ENCODE data around the gene AGMAT. TPM values are rescaled to one million over a fixed set of nuclear protein-coding genes. Genes with fewer than 3 reads are reported as not detected.

The AGMAT gene, protein sequence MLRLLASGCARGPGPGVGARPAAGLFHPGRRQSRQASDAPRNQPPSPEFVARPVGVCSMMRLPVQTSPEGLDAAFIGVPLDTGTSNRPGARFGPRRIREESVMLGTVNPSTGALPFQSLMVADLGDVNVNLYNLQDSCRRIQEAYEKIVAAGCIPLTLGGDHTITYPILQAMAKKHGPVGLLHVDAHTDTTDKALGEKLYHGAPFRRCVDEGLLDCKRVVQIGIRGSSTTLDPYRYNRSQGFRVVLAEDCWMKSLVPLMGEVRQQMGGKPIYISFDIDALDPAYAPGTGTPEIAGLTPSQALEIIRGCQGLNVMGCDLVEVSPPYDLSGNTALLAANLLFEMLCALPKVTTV
- not detected for total RNA-seq
- long read RNA-seq, partial matches to known transcripts = 0 of 1 reads
- long read RNA-seq, other reads (novel, unspliced or antisense) = 1 of 1 reads

DNA sequence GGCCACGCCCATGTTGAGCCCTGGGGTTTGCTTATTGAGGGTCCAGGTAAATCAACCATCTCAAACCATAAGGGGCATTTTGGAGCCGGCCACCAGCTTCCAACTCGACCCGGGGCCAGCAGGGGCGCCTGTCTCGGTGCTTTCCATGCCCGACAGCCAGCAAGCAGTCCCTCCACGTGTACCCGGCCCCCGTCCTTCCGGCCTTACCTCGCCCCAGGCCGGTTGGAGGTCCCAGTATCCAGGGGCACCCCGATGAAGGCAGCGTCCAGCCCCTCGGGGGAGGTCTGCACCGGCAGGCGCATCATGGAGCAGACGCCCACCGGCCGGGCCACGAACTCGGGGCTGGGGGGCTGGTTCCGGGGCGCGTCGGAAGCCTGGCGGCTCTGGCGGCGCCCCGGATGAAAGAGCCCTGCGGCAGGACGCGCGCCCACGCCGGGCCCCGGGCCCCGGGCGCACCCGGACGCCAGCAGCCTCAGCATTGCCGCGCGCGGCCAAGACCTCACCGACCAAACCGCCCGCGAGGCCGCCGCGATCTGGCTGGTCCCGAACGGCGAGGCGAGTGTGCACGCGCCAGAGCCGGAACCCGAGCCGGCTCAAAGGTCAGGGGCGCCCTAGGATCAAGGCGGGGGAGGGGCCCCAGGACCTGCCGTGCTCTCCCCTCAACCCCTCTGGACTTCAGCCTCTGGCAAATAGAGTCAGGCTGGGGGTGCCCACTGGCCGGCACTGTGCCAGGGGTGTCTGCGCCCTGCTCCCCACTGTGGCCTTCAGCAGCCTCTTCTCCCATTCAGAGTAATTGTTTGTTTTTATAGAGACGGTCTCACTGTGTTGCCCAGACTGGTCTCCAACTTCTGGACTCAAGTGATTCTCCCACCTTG is at the start of gene AGMAT:
AGMAT (minus strand) TSS at position 563 of the 875 bp plus-strand sequence; CDS start at position 479, 84 bp downstream.
- TF ChIP-seq, protein P1, sequence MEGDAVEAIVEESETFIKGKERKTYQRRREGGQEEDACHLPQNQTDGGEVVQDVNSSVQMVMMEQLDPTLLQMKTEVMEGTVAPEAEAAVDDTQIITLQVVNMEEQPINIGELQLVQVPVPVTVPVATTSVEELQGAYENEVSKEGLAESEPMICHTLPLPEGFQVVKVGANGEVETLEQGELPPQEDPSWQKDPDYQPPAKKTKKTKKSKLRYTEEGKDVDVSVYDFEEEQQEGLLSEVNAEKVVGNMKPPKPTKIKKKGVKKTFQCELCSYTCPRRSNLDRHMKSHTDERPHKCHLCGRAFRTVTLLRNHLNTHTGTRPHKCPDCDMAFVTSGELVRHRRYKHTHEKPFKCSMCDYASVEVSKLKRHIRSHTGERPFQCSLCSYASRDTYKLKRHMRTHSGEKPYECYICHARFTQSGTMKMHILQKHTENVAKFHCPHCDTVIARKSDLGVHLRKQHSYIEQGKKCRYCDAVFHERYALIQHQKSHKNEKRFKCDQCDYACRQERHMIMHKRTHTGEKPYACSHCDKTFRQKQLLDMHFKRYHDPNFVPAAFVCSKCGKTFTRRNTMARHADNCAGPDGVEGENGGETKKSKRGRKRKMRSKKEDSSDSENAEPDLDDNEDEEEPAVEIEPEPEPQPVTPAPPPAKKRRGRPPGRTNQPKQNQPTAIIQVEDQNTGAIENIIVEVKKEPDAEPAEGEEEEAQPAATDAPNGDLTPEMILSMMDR (IDR thresholded peaks at IDR 0.05) = peak; percentile 24
- Histone ChIP-seq H3K9me3 (no peaks in the 10 kb centered on the region), H3K36me3 (no peaks in the 10 kb centered on the region), H3K27me3 (peaks cover 10% of the 10 kb centered on the region), H3K4me3 (peak within 1 kb of the TSS; percentile 46), H3K27ac (no peak within 1 kb of the TSS), H3K4me1 (peaks cover 10% of the 10 kb centered on the region)
- ATAC-seq (peak; percentile 76), DNase-seq (peak; percentile 69)
- intact Hi-C loops (cut with DNase I) = no loop called here

GRCh38 chr1:15633756-15634420 is 49.0 kb upstream of the AGMAT start:
- H3K27ac ChIP-seq = no peak overlapping the region
- no peaks in the 10 kb centered on the region for H3K9me3 ChIP-seq
- peaks cover 97% of the 10 kb centered on the region for H3K36me3 ChIP-seq
- intact Hi-C loops (cut with DNase I) = no loop called here
- ATAC-seq (no peak), DNase-seq (no peak)
- H3K27me3 ChIP-seq = no peaks in the 10 kb centered on the region
- peaks cover 4% of the 10 kb centered on the region for H3K4me1 ChIP-seq
- TF ChIP-seq, protein P1 (IDR thresholded peaks at IDR 0.05) = no peak
- no peak overlapping the region for H3K4me3 ChIP-seq

DNA sequence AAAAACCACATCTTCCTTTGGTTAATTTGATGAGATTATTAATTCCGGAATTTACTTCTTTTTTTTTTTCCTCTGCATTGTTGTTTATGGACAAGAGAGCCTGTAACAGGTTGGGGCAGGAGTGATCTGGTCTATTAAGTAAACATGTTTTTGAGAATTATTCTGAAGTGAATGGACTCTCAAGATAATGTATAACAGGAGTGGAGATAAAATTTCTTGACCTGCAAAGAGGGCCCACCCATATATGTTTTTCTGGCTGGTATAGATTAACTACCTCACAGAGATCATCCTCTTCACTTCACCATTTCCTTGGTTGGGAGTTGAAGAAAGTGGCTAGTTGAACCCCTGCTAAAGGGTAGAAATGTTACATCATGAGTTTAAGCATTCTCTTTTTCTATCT is 43.2 kb upstream of the AGMAT start:
- H3K9me3 ChIP-seq = no peaks in the 10 kb centered on the region
- no peaks in the 10 kb centered on the region for H3K27me3 ChIP-seq
- TF ChIP-seq, protein P1 (IDR thresholded peaks at IDR 0.05) = no peak
- ATAC-seq = no peak
- intact Hi-C loops (cut with DNase I) = no loop called here
- H3K36me3 ChIP-seq = peaks cover 61% of the 10 kb centered on the region
- no peak overlapping the region for H3K27ac ChIP-seq
- peaks cover 49% of the 10 kb centered on the region for H3K4me1 ChIP-seq
- DNase-seq = no peak
- H3K4me3 ChIP-seq = no peak overlapping the region

- Histone ChIP-seq H3K9me3 (no peaks in the 10 kb centered on the region), H3K27me3 (no peaks in the 10 kb centered on the region), H3K27ac (no peak overlapping the region), H3K36me3 (peaks cover 58% of the 10 kb centered on the region), H3K4me1 (peaks cover 55% of the 10 kb centered on the region), H3K4me3 (no peak overlapping the region)
- TF ChIP-seq, protein P1 (IDR thresholded peaks at IDR 0.05) = no peak
- no peak for DNase-seq
- peak; percentile 24 for ATAC-seq
- intact Hi-C loops (cut with DNase I) = no loop called here
Observed at GRCh38 chr1:15627343-15627988, 42.6 kb upstream of the AGMAT start.
